ENCODE measurements around the gene KCND1. TPM values are rescaled to one million over a fixed set of nuclear protein-coding genes. Genes with fewer than 3 reads are reported as not detected.
A peak's percentile ranks its signal among the peaks of the same experiment; 100 is the strongest.

The KCND1 gene
- 10 to 100 TPM in 1 of 4 donors, 1 to 10 TPM in 3; 1.9 to 11.3 (median 3.7) TPM for total RNA-seq

DNA sequence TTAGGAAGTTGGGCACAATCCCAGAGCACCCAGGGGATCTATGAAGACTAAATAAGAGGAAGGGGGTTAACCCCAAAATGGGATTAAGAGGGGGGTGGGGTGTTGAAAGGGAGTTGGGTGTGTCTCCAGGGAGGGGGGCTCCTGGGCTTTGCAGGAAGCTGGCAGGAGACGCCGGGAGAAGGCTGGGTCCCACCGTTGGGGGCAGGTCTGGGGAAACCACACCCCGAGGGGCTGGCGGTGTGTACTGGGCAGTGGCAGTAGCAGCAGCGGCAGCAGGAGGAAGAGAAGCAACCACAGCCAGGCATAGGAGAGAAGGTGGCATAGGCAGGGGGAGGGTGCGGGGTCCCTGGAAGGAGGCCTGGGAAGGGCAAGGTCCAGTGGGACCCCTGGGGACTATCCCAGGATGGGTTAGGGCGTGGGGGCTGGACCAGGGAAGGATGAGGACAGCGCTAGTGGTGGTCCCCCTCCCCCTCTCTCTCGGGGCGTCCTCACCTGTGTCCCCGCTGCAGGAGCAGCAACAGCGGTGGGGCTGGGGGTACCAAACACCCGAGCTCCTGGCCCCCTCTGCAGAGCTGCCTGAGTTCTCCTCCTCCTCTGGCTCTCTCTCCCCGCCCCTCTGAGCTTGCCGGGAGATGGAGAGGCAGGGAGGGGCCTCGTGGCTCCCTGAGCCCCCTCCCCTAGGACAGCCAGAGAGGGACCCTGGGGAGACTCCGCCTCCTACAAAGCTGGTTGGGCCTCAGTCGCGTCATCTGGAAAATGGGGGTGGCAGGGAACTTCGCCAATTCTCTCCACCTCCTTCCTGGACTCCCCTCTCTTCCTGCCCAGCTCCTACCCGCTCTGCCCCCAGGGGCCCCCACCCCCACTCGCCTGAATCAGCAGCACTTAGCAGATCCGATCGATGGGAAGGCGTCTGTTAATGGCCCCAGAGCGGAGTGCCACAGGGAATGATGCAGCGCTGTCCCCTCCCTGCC lies at the start of gene KCND1:
TSS of gene KCND1 (minus strand) at position 596 of the 971 bp plus-strand sequence. CDS start 1,573 bp downstream, outside the sequence.
- ATAC-seq (ENCODE audit: low FRiP score) (peak; percentile 50), DNase-seq (ENCODE audit: low spot score) (no peak)
- TF ChIP-seq, protein P1, sequence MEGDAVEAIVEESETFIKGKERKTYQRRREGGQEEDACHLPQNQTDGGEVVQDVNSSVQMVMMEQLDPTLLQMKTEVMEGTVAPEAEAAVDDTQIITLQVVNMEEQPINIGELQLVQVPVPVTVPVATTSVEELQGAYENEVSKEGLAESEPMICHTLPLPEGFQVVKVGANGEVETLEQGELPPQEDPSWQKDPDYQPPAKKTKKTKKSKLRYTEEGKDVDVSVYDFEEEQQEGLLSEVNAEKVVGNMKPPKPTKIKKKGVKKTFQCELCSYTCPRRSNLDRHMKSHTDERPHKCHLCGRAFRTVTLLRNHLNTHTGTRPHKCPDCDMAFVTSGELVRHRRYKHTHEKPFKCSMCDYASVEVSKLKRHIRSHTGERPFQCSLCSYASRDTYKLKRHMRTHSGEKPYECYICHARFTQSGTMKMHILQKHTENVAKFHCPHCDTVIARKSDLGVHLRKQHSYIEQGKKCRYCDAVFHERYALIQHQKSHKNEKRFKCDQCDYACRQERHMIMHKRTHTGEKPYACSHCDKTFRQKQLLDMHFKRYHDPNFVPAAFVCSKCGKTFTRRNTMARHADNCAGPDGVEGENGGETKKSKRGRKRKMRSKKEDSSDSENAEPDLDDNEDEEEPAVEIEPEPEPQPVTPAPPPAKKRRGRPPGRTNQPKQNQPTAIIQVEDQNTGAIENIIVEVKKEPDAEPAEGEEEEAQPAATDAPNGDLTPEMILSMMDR (IDR thresholded peaks at IDR 0.05), result no peak

- TF ChIP-seq, protein P1 (IDR thresholded peaks at IDR 0.05), result no peak
- DNase-seq (ENCODE audit: low spot score) (no peak), ATAC-seq (ENCODE audit: low FRiP score) (no peak)
These were observed 48.1 kb upstream of the KCND1 start for GRCh38 chrX:49019599-49020249.

GRCh38 chrX:49019050-49019449 lies 47.4 kb upstream of the KCND1 start:
- ATAC-seq (ENCODE audit: low FRiP score) (no peak), DNase-seq (ENCODE audit: low spot score) (no peak)
- TF ChIP-seq, protein P1 (IDR thresholded peaks at IDR 0.05), result no peak

- TF ChIP-seq, protein P1 (IDR thresholded peaks at IDR 0.05), result no peak
- no peak for ATAC-seq (ENCODE audit: low FRiP score)
- no peak for DNase-seq (ENCODE audit: low spot score)
These were observed 32.1 kb upstream of the KCND1 start for GRCh38 chrX:49003696-49004095.

- TF ChIP-seq, protein P1 (IDR thresholded peaks at IDR 0.05), result no peak
- ATAC-seq (ENCODE audit: low FRiP score), result peak; percentile 86
- no peak for DNase-seq (ENCODE audit: low spot score)
These were observed 30.7 kb upstream of the KCND1 start, which contains the start of gene GRIPAP1 for GRCh38 chrX:49002091-49002935. Gene GRIPAP1 (minus strand): TSS chrX:49002264. CDS start chrX:49002229, 35 bp downstream.

GRCh38 chrX:49001521-49002090 lies 30.0 kb upstream of the KCND1 start:
- DNase-seq (ENCODE audit: low spot score), result no peak

More at GRCh38 chrX:49001521-49002090, 30.0 kb upstream of the KCND1 start:
- TF ChIP-seq, protein P1 (IDR thresholded peaks at IDR 0.05), result no peak
- ATAC-seq (ENCODE audit: low FRiP score), result peak; percentile 35
